Sigmoid colon (tissue), 3 donors: ENCODE data around the gene GSTT4.

Source experiments
- CTCF ChIP-seq, 4 experiments: fragments of 450-650 bp in 3 of 4; fragments of 200-600 bp in 1 of 4; IDR thresholded peaks; one replicate each; pipeline ENCODE4 v1.5.1; 2016 to 2019; ENCODE audit warnings: antibody characterized with exemption in 4 of 4, mild to moderate bottlenecking in 3 of 4, moderate library complexity in 2 of 4
- POLR2A ChIP-seq, 2 donors: fragments of 450-650 bp; IDR thresholded peaks; one replicate each; pipeline ENCODE4 v1.6.1; 2016; ENCODE audit warnings: antibody characterized with exemption in 2 of 2, mild to moderate bottlenecking in 2 of 2, moderate library complexity in 2 of 2

GRCh38 chr22:24003887-24004286 lies 1.4 kb downstream of the GSTT4 start:
- TF ChIP-seq CTCF (IDR thresholded peaks at IDR 0.05) (no peak), POLR2A (IDR thresholded peaks at IDR 0.05) (no peak)
